ENCODE data around the gene OR2T34.
A peak's percentile ranks its signal among the peaks of the same experiment; 100 is the strongest.
"Not testable (repeated sequence)": the region's sequence is repeated elsewhere in the genome, so short reads cannot be mapped to it uniquely, and the experiment has no call there.

The OR2T34 gene, protein sequence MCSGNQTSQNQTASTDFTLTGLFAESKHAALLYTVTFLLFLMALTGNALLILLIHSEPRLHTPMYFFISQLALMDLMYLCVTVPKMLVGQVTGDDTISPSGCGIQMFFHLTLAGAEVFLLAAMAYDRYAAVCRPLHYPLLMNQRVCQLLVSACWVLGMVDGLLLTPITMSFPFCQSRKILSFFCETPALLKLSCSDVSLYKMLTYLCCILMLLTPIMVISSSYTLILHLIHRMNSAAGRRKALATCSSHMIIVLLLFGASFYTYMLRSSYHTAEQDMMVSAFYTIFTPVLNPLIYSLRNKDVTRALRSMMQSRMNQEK

DNA sequence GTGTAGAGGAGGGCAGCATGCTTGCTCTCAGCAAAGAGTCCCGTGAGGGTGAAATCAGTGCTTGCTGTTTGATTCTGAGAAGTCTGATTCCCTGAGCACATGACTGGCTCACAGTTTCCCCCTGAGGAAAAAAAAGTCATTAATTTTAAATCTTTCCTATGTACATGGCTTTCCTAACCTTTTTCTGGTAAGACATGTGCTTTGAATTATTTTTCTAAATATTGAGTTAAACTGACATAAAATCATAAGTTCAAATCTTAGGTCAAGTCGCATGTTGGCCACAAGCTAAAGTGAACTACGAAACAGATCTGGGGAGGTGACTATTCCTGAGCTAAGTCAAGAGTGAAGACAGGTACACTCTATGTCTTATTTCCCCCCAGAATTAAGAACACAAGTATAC, at the start of gene OR2T34:
Gene OR2T34 (minus strand): TSS at position 101 of the 400 bp plus-strand sequence. CDS start 0 bp downstream, at position 101.
- H3K4me3 ChIP-seq (ENCODE audit: low read depth, low read length); DNase-seq (ENCODE audit: low read depth); in situ Hi-C loops (cut with HindIII; ENCODE audit: low sequenced_read_pairs): not testable (repeated sequence)

- TF ChIP-seq, protein P1, sequence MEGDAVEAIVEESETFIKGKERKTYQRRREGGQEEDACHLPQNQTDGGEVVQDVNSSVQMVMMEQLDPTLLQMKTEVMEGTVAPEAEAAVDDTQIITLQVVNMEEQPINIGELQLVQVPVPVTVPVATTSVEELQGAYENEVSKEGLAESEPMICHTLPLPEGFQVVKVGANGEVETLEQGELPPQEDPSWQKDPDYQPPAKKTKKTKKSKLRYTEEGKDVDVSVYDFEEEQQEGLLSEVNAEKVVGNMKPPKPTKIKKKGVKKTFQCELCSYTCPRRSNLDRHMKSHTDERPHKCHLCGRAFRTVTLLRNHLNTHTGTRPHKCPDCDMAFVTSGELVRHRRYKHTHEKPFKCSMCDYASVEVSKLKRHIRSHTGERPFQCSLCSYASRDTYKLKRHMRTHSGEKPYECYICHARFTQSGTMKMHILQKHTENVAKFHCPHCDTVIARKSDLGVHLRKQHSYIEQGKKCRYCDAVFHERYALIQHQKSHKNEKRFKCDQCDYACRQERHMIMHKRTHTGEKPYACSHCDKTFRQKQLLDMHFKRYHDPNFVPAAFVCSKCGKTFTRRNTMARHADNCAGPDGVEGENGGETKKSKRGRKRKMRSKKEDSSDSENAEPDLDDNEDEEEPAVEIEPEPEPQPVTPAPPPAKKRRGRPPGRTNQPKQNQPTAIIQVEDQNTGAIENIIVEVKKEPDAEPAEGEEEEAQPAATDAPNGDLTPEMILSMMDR (IDR thresholded peaks at IDR 0.05; ENCODE audit: low read depth, low read length, missing control alignments): peak; percentile 23
- no peak overlapping the region for H3K4me3 ChIP-seq (ENCODE audit: low read depth, low read length)
- no peak for DNase-seq (ENCODE audit: low read depth)
- in situ Hi-C loops (cut with HindIII; ENCODE audit: low sequenced_read_pairs): no loop called here
Observed at GRCh38 chr1:248622570-248623001, 48.0 kb upstream of the OR2T34 start.

DNA sequence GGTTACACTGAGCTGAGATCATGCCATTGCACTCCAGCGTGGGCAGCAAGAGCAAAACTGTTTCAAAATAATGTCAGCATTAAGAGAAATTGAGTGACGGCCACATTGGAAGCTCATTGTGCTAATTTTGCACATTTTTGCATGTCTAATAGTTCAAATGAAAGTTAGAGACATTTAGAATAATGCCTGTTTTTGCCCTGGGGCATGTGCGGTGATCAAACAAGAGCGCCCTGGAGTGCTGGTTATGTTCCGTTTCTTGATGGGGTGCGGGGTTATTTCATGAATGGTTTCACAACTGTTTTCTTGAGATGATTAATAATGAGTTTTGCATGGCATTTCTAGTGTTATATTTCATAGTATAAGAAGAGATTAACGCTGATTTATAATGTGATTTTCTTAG, 47.2 kb upstream of the OR2T34 start:
- no peak for DNase-seq (ENCODE audit: low read depth)
- TF ChIP-seq, protein P1 (IDR thresholded peaks at IDR 0.05; ENCODE audit: low read depth, low read length, missing control alignments): no peak
- H3K4me3 ChIP-seq (ENCODE audit: low read depth, low read length): no peak overlapping the region
- in situ Hi-C loops (cut with HindIII; ENCODE audit: low sequenced_read_pairs): no loop called here

DNA sequence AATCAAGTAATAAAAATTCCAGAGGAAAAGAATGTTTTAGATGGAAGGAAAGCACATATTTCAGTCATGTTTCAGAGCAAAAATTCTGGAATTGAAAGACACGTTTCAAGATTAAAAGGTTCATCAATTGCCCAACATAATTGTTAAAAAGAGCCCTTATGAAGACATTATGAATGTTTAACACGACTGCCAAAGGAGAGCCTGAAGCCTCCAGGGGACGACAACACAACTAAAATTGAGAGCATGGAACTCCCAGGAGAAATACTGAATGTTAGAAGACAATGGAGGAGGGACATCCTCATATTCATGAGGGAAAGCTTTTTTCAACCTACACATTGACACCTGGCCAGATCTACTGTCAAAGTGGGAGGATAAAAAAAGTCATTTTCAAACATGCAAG, 44.3 kb upstream of the OR2T34 start:
- TF ChIP-seq, protein P1 (IDR thresholded peaks at IDR 0.05; ENCODE audit: low read depth, low read length, missing control alignments): peak; percentile 48
- H3K4me3 ChIP-seq (ENCODE audit: low read depth, low read length): no peak overlapping the region
- in situ Hi-C loops (cut with HindIII; ENCODE audit: low sequenced_read_pairs): no loop called here
- no peak for DNase-seq (ENCODE audit: low read depth)

DNA sequence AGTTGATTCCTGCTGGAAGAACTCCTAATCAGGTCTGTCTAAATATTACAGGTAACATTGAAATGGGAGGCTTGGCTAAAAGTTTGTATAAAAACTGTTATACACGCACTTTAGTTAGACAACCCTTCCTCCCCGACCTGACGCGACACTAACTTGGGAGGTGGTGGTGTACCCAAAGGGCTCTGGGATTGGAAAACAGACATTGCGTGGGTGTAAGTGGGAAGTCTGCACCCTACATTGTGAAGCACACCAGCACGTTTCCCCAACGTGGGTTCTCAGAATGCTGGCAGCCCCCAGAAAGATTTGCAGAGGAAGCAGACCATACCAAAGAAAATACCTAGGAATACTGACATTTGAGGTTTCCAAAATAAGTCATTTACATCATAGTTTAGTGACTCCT, 43.6 kb upstream of the OR2T34 start:
- no peak overlapping the region for H3K4me3 ChIP-seq (ENCODE audit: low read depth, low read length)
- TF ChIP-seq, protein P1 (IDR thresholded peaks at IDR 0.05; ENCODE audit: low read depth, low read length, missing control alignments): no peak
- in situ Hi-C loops (cut with HindIII; ENCODE audit: low sequenced_read_pairs): no loop called here
- no peak for DNase-seq (ENCODE audit: low read depth)

- DNase-seq (ENCODE audit: low read depth): no peak
- no peak overlapping the region for H3K4me3 ChIP-seq (ENCODE audit: low read depth, low read length)
- in situ Hi-C loops (cut with HindIII; ENCODE audit: low sequenced_read_pairs): no loop called here
- TF ChIP-seq, protein P1 (IDR thresholded peaks at IDR 0.05; ENCODE audit: low read depth, low read length, missing control alignments): no peak
Observed at GRCh38 chr1:248613742-248614141, 39.2 kb upstream of the OR2T34 start.

GRCh38 chr1:248611883-248612414, 37.4 kb upstream of the OR2T34 start:
- no peak for DNase-seq (ENCODE audit: low read depth)
- in situ Hi-C loops (cut with HindIII; ENCODE audit: low sequenced_read_pairs): no loop called here

More at GRCh38 chr1:248611883-248612414, 37.4 kb upstream of the OR2T34 start:
- H3K4me3 ChIP-seq (ENCODE audit: low read depth, low read length): no peak overlapping the region
- TF ChIP-seq, protein P1 (IDR thresholded peaks at IDR 0.05; ENCODE audit: low read depth, low read length, missing control alignments): no peak
